ENCODE measurements around the gene S1PR1.
A peak's percentile ranks its signal among the peaks of the same experiment; 100 is the strongest.

The S1PR1 gene

GRCh38 chr1:101278238-101278637 lies 41.4 kb downstream of the S1PR1 start:
- TF ChIP-seq, protein P1, sequence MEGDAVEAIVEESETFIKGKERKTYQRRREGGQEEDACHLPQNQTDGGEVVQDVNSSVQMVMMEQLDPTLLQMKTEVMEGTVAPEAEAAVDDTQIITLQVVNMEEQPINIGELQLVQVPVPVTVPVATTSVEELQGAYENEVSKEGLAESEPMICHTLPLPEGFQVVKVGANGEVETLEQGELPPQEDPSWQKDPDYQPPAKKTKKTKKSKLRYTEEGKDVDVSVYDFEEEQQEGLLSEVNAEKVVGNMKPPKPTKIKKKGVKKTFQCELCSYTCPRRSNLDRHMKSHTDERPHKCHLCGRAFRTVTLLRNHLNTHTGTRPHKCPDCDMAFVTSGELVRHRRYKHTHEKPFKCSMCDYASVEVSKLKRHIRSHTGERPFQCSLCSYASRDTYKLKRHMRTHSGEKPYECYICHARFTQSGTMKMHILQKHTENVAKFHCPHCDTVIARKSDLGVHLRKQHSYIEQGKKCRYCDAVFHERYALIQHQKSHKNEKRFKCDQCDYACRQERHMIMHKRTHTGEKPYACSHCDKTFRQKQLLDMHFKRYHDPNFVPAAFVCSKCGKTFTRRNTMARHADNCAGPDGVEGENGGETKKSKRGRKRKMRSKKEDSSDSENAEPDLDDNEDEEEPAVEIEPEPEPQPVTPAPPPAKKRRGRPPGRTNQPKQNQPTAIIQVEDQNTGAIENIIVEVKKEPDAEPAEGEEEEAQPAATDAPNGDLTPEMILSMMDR (IDR thresholded peaks at IDR 0.05), result no peak
- DNase-seq, result no peak
- H3K4me1 Mint-ChIP-seq, result peaks cover 30% of the 10 kb centered on the region
- H3K9me3 Mint-ChIP-seq, result no peaks in the 10 kb centered on the region
- H3K36me3 Mint-ChIP-seq (ENCODE audit: low read depth), result no peaks in the 10 kb centered on the region
- no peak overlapping the region for H3K4me3 Mint-ChIP-seq
- peaks cover 8% of the 10 kb centered on the region for H3K27me3 Mint-ChIP-seq (ENCODE audit: low read depth, poor library complexity)
- no peak overlapping the region for H3K27ac Mint-ChIP-seq

DNA sequence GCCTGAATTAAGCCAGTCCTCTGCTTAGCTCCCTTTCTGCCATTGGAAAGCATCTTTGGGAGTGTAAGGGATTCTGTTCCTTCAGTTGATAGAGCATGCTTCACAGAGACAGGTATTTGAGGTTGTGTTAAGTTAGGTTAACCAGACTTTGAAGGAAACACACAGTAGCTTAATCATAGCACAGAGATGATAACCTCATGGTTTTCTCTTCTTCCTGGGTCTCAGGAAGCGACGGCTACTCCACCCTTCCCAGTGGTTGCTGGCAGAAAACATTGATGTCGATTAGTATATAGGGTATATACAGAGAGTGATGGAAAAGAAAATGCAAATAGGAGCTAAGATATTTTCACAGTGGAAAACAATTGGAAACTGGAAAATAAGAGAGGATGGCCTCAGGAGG lies 42.0 kb downstream of the S1PR1 start:
- Mint-ChIP-seq H3K27me3 (ENCODE audit: low read depth, poor library complexity) (peaks cover 8% of the 10 kb centered on the region), H3K27ac (no peak overlapping the region), H3K36me3 (ENCODE audit: low read depth) (no peaks in the 10 kb centered on the region), H3K4me1 (peaks cover 36% of the 10 kb centered on the region), H3K9me3 (no peaks in the 10 kb centered on the region), H3K4me3 (no peak overlapping the region)
- TF ChIP-seq, protein P1 (IDR thresholded peaks at IDR 0.05), result no peak
- DNase-seq, result no peak

DNA sequence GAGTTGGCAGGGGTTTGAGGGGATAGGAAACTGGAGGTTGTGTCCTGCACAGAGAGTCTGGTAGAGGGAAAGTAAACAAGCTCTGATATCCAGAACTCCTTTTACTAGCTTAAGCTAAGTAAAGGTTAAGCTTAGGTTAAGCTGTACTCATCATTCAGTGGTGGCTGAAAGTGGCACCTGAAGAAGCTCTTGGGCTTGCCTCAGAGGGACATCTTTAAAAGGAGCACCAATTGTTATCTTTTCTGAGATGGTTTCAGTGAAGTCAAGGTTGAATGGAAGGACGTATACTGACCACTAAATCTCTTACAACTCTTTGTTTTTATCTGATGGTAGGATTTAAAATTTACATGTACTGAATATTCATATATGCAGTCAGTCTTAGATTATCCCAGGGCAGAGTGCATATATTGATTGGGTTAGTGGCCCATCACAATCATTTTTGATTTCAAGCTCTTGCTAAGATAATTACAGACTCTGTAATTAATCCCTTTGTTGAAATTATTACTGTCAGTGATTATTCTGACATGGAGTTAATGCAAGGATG lies 43.3 kb downstream of the S1PR1 start:
- Mint-ChIP-seq H3K27me3 (ENCODE audit: low read depth, poor library complexity) (peaks cover 8% of the 10 kb centered on the region), H3K4me3 (no peak overlapping the region), H3K4me1 (peaks cover 38% of the 10 kb centered on the region), H3K27ac (no peak overlapping the region), H3K36me3 (ENCODE audit: low read depth) (no peaks in the 10 kb centered on the region), H3K9me3 (peaks cover 4% of the 10 kb centered on the region)
- DNase-seq, result no peak
- TF ChIP-seq, protein P1 (IDR thresholded peaks at IDR 0.05), result no peak

- DNase-seq, result no peak
- TF ChIP-seq, protein P1 (IDR thresholded peaks at IDR 0.05), result no peak
- peaks cover 8% of the 10 kb centered on the region for H3K27me3 Mint-ChIP-seq (ENCODE audit: low read depth, poor library complexity)
- H3K4me1 Mint-ChIP-seq, result peaks cover 38% of the 10 kb centered on the region
- H3K4me3 Mint-ChIP-seq, result no peak overlapping the region
- no peaks in the 10 kb centered on the region for H3K36me3 Mint-ChIP-seq (ENCODE audit: low read depth)
- peaks cover 4% of the 10 kb centered on the region for H3K9me3 Mint-ChIP-seq
- H3K27ac Mint-ChIP-seq, result peak overlapping the region; percentile 80
Observed at GRCh38 chr1:101280942-101281654, 44.3 kb downstream of the S1PR1 start.

- Mint-ChIP-seq H3K27ac (no peak overlapping the region), H3K27me3 (ENCODE audit: low read depth, poor library complexity) (peaks cover 8% of the 10 kb centered on the region), H3K9me3 (peaks cover 4% of the 10 kb centered on the region), H3K4me1 (peaks cover 36% of the 10 kb centered on the region), H3K36me3 (ENCODE audit: low read depth) (no peaks in the 10 kb centered on the region), H3K4me3 (no peak overlapping the region)
- TF ChIP-seq, protein P1 (IDR thresholded peaks at IDR 0.05), result no peak
- no peak for DNase-seq
Observed at GRCh38 chr1:101281751-101282150, 44.9 kb downstream of the S1PR1 start.
